NOMO-1 treated with DMSO at 0.1 percent for 48 hours (cell line): ENCODE data around the gene SRGAP3.

Experiments
- DNase-seq: peaks from one replicate; lab custom pipeline; 2025; ENCODE audit not compliant: unreplicated experiment; lab: John Stamatoyannopoulos, UW

Gene SRGAP3

GRCh38 chr3:8976540-8977182, 272.8 kb downstream of the SRGAP3 start:
- DNase-seq: no peak

- DNase-seq: no peak
These were observed 274.1 kb downstream of the SRGAP3 start for GRCh38 chr3:8975081-8976020.

- no peak for DNase-seq
These were observed 275.0 kb downstream of the SRGAP3 start for GRCh38 chr3:8974458-8974857.

GRCh38 chr3:8972639-8973038, 276.8 kb downstream of the SRGAP3 start:
- DNase-seq: no peak

- DNase-seq: peak; percentile 38
These were observed 278.4 kb downstream of the SRGAP3 start for GRCh38 chr3:8970971-8971589.

GRCh38 chr3:8969241-8969640, 280.2 kb downstream of the SRGAP3 start:
- no peak for DNase-seq

- no peak for DNase-seq
These were observed 281.0 kb downstream of the SRGAP3 start for GRCh38 chr3:8968375-8968882.

GRCh38 chr3:8967553-8967952, 281.9 kb downstream of the SRGAP3 start:
- no peak for DNase-seq

- no peak for DNase-seq
These were observed 282.6 kb downstream of the SRGAP3 start for GRCh38 chr3:8966820-8967348.

GRCh38 chr3:8966150-8966819, 283.2 kb downstream of the SRGAP3 start:
- DNase-seq: no peak

- no peak for DNase-seq
These were observed 284.7 kb downstream of the SRGAP3 start for GRCh38 chr3:8964436-8965370.

- DNase-seq: peak; percentile 86
These were observed 286.2 kb downstream of the SRGAP3 start, which contains the start of gene RAD18 for GRCh38 chr3:8963137-8963853. RAD18 (minus strand) TSS chr3:8963472; CDS start chr3:8963385, 87 bp downstream.

- DNase-seq: no peak
These were observed 287.1 kb downstream of the SRGAP3 start for GRCh38 chr3:8962226-8962861.

- DNase-seq: peak; percentile 80
These were observed 289.8 kb downstream of the SRGAP3 start for GRCh38 chr3:8959668-8960067.

GRCh38 chr3:8954938-8955763, 294.3 kb downstream of the SRGAP3 start:
- DNase-seq: peak; percentile 57

- DNase-seq: no peak
These were observed 296.1 kb downstream of the SRGAP3 start for GRCh38 chr3:8953313-8953712.

- no peak for DNase-seq
These were observed 297.3 kb downstream of the SRGAP3 start for GRCh38 chr3:8952130-8952529.
